HG02885 (cell line): ENCODE measurements around the gene TLK1.

Source experiments
- ATAC-seq: cut with Tn5 transposase; IDR thresholded peaks from one replicate; pipeline ENCODE4 v1.9.1; 2021; ENCODE audit warnings: mild to moderate bottlenecking; ENCODE audit not compliant: unreplicated experiment, poor library complexity

The TLK1 gene

DNA sequence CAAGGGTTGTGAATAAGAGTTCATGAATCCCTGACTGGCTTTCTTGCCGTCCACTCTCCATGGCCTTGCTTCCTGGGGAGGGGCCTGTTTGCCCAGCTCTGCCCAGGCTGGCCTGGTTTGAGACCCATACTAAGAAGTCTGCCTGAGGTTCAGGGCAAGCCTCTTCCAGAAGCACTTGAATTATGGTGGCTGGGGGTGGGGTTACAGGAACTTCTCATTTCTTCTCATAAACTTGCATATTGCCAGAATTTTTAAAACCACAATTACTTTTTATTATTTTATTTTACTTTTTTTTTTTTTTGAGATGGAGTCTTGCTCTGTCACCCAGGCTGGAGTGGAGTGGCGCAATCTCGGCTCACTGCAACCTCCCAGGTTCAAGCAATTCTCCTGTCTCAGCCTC lies 189.6 kb downstream of the TLK1 start:
- ATAC-seq, result no peak

DNA sequence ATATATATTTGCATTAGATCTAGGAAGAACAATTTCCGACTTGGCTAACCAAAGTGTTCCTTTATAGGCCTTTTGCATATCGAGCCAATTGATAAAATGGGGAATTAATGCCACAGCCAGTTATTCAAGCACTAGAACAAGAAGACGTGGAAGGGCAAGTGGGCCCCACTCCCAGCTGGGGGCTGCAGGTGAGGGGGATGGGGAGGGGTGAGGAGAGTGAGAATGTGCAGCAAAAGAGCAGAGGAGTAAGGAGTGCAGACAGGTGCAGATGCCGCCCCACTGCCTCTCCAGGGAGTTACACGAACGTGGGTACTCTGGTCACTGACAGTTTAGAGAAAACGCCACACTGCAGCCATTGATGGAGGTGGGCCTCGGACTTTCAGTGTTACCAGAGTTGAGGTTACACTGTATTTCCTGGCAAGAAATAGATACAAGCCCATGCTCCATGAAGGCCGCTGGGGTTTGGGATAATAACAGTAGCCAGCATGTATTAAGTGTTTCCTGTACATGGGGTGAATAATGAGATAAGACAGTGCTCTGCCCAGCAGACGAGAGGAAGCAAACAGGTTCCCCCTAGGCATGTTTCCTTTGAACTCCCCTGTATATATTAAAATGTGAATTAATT lies 190.7 kb downstream of the TLK1 start:
- no peak for ATAC-seq

DNA sequence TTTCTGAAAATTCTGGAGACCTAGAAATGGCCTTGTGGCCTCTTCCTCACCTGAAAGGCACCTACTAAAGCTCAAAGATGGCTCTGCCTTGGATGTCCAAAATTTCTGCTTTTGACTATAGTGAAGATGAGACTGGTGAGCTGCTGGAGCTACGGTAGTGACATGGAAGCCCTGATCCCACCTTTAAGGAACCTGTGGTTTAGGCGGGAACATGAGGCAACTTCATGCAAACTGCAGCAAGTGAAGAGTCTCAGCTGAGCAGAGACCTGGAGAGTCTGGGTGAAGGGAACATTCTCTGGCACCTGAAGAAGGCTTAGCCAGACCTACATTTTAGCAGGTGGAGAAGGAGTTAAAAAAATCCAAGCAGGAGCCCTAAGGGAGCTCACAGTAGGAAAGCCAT lies 191.7 kb downstream of the TLK1 start:
- ATAC-seq, result no peak

DNA sequence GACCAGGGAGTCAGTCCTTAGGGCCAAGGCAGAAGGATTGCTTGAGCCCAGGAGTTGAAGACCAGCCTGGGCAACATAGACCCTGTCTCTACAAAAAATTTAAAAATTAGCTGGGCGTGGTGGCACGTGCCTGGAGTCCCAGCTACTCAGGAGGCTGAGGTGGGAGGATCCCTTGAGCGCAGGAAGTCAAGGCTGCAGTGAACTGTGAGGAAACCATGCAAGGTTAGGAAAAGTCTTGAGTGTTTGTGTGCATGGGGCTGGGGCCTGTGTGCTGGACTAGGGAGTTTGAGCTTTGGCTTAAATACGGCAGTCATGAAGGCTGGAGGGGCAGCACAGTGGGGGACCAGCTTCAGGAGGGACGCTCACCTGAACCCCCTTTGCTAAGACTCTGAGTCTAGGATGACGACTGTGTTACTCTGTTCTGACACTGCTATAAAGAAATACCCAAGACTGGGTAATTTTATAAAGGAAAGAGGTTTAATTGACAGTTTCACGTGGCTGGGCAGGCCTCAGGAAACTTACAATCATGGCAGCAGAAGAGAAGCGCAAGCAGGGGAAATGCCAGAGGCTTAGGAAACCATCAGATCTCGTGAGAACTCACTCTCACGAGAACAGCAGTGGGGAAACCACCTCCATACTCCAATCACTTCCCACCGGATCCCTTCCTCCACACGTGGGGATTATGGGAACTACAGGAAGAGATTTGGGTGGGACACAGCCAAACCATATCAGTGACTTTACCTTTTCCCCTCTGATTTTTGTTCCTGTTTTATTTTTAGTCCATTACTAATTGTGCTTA lies 192.3 kb downstream of the TLK1 start:
- ATAC-seq, result no peak

DNA sequence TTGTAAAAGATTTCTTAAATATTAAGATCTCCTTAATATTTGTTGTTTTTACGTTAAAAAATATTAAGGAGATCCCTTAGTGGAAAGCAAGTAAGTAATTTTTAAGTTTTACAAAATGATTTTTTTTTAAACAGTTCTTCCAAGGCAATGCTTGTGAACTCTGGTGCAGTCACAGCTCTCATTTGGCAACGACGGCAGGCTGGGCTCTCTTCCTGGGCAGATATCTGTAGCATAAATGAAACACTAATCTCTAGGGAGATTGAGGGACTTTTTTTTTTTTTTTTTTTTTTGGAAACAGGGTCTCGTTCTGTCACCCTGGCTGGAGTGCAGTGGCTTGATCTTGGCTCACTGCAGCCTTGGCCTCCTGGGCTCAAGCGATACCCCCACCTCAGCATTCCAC lies 193.1 kb downstream of the TLK1 start:
- ATAC-seq, result no peak

GRCh38 chr2:170966648-170967396 lies 193.9 kb downstream of the TLK1 start:
- no peak for ATAC-seq

DNA sequence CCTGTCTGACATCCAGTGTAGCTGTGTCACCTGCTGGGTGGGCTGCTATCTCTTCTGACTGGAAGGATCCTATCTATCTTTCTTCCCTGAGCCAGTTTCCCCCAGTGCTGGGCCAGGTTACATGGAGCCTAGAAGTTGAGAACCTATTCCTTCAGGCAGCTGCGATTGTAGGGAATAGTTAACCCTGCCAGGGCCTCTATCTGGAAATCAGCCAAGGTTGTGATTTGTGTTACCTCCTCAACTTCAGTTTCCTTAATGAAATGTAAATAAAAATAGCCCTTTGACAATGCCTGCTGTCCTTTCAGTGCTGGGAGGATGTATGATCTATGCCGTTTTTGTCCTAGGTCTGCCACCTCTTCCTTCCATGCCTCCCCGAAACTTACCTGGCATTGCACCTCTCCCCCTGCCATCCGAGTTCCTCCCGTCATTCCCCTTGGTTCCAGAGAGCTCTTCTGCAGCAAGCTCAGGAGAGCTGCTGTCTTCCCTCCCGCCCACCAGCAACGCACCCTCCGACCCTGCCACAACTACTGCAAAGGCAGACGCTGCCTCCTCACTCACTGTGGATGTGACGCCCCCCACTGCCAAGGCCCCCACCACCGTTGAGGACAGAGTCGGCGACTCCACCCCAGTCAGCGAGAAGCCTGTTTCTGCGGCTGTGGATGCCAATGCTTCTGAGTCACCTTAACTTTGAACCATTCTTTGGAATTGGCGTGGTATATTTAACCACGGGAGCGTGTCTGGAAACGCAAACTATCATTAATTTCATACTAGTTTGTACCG lies 195.1 kb downstream of the TLK1 start:
- ATAC-seq, result no peak

- no peak for ATAC-seq
Observed at GRCh38 chr2:170963386-170963785, 197.3 kb downstream of the TLK1 start.

- no peak for ATAC-seq
Observed at GRCh38 chr2:170953941-170954340, 206.8 kb downstream of the TLK1 start.

DNA sequence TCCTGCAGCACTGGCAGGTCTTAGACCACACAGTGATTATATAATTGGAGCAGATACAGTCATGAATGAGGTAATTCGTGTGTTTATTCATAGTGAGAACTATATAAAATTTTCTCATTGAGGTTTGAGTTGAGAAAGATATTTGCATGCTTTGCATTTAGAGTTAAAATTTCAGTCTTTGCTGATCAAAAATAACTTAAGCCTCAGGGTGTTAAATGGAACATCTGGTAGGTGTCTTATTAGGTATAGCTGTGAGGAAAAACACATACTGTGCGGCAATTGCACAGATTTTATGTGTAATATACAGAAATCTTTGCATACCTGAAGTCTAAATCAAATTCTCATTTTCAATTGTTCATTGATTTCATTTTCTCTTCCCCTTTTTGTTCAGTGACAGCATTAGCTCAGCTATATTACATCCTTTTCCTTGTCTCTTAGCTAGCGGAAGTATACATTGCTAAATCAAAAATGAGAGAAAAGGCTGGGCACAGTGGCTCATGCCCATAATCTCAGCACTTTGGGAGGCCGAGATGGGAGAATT lies 210.4 kb downstream of the TLK1 start:
- ATAC-seq, result peak; percentile 89

DNA sequence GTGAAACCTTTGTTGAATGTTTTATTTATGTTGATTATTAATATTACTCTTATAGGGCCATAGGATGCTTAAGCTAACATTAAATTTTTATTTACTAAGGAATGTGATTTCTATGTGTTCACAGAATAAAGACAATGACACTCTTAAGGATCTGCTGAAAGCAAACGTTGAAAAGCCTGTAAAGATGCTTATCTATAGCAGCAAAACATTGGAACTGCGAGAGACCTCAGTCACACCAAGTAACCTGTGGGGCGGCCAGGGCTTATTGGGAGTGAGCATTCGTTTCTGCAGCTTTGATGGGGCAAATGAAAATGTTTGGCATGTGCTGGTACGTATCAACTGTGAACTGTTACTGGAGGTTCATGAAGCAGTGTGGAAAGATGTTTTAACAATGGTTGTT lies 211.3 kb downstream of the TLK1 start:
- no peak for ATAC-seq

DNA sequence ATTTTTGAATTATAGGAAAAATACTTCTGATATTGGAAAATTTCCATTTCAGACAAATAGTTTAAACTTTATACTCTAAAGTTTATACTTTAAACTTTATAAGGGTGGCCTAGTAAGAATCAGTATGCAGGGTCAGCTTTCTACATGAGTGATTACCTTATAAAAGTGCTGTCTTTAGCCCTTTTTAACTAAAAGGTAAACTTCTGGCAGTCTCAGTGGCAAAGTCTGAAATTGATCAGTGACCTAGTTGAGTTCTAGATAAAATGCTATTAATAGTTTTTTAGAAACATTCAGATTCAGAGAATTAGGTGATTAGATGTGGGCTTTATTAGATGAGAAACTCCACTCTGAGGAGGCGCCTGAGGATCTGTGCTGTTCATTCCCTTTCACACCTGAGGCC lies 216.1 kb downstream of the TLK1 start:
- ATAC-seq, result no peak

GRCh38 chr2:170943596-170943995 lies 217.1 kb downstream of the TLK1 start:
- ATAC-seq, result no peak

DNA sequence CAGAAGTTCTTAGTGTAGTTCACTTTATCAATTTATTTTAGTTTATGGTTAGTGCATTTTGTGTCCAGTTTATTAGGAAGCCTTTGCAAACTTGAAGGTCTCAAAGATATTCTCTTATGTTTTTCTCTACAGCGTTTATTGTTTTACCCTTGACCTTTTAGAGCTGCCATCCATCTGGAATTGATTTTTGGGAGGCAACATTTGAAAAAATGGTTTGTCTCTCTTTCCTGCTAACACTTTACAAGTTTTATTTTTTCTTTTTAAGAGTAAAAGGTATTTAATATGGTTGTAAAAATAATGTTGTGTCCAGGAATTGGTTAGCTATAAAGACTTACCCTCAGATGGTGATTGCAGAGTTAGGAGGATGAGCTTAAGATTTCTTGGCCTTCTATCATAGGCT lies 217.7 kb downstream of the TLK1 start:
- ATAC-seq, result no peak

GRCh38 chr2:170942615-170943014 lies 218.1 kb downstream of the TLK1 start:
- ATAC-seq, result no peak
